ENCODE results near the gene DNAH2. TPM values are rescaled to one million over a fixed set of nuclear protein-coding genes. Genes with fewer than 3 reads are reported as not detected.

The DNAH2 gene
- total and polyA plus RNA-seq, 12 donors: under 0.01 to 0.30 (median 0.03) TPM; not detected in 3

DNA sequence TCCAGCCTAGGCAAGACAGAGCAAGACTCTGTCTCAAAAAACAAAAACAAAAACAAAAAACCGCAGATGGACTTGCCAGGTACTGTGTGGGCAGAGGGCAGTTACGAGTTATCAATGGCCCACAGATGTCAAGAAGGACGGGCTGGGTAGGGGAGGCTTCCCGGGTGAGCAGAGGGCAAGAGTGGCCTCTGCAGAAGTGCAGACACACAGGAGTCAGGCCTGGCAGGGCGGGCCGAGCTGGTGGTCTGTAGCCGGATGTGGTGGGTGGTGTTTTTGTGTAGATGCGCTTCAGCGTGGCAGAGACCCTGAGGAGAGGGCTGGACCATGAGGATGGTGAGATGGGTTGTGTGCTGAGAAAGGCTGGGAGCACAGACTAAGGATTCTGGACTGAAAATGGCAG is 71.6 kb downstream of the DNAH2 start:
- intact Hi-C loops (cut with DNase I): no loop called here
- 73 to 92% methylated on average over 9 of the region's 9 CpGs for whole genome bisulfite sequencing, 2 donors
- Histone ChIP-seq H3K4me3 (no peak overlapping the region), H3K27me3 (peaks cover 0 to 4% (median 0%) of the 10 kb centered on the region in 7 donors), H3K36me3 (no peaks in the 10 kb centered on the region), H3K9me3 (no peaks in the 10 kb centered on the region), H3K4me1 (no peaks in the 10 kb centered on the region), H3K27ac (no peak overlapping the region)
- no peak for TF ChIP-seq CTCF (IDR thresholded peaks at IDR 0.05)
- no peak for DNase-seq
- no peak for ATAC-seq

DNA sequence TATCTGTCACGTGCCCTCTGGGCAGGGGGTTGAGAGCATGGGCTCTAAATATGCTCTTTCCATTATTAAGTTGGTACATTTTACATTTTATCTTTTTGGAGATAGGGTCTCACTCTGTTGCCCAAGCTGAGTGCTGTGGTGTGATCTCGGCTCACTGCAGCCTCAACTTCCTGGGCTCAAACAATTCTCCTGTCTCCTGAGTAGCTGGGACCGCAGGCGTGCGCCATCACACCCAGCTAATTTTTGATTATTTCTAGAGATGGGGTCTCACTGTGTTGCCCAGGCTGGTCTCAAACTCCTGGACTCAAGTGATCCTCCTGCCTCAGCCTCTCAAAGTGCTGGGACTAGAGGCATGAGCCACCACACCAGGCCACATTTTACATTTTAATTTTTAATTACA is 72.6 kb downstream of the DNAH2 start:
- no peak for TF ChIP-seq CTCF (IDR thresholded peaks at IDR 0.05)
- ATAC-seq: no peak

GRCh38 chr17:7792611-7793010 is 75.1 kb downstream of the DNAH2 start:
- intact Hi-C loops (cut with DNase I): no loop called here
- DNase-seq (no peak), ATAC-seq (no peak)
- WGBS, 2 donors: 90 to 91% methylated on average over 17 of the region's 17 CpGs
- no peaks in the 10 kb centered on the region for H3K4me1 ChIP-seq
- H3K9me3 ChIP-seq: no peaks in the 10 kb centered on the region
- H3K4me3 ChIP-seq: no peak overlapping the region
- H3K27me3 ChIP-seq: peaks cover 0 to 8% (median 0%) of the 10 kb centered on the region in 7 donors
- no peak for TF ChIP-seq CTCF (IDR thresholded peaks at IDR 0.05)
- H3K27ac ChIP-seq: no peak overlapping the region
- H3K36me3 ChIP-seq: no peaks in the 10 kb centered on the region

More for the DNA sequence above, 72.6 kb downstream of the DNAH2 start:
- no peak overlapping the region for H3K27ac ChIP-seq
- H3K36me3 ChIP-seq: no peaks in the 10 kb centered on the region
- intact Hi-C loops (cut with DNase I): no loop called here
- H3K27me3 ChIP-seq: no peaks in the 10 kb centered on the region
- H3K9me3 ChIP-seq: no peaks in the 10 kb centered on the region
- H3K4me3 ChIP-seq: no peak overlapping the region
- no peak for DNase-seq
- H3K4me1 ChIP-seq: no peaks in the 10 kb centered on the region
- WGBS, 2 donors: 94% methylated on average over 5 of the region's 5 CpGs

- intact Hi-C loops (cut with DNase I): no loop called here
- no peak overlapping the region for H3K27ac ChIP-seq
- TF ChIP-seq CTCF (IDR thresholded peaks at IDR 0.05): no peak
- DNase-seq: no peak
- H3K4me1 ChIP-seq: no peaks in the 10 kb centered on the region
- no peak overlapping the region for H3K4me3 ChIP-seq
- peaks cover 0 to 13% (median 0%) of the 10 kb centered on the region in 7 donors for H3K27me3 ChIP-seq
- ATAC-seq: no peak
- no peaks in the 10 kb centered on the region for H3K36me3 ChIP-seq
- 44 to 49% methylated on average over 19 of the region's 19 CpGs for WGBS, 2 donors
- no peaks in the 10 kb centered on the region for H3K9me3 ChIP-seq
Measured at GRCh38 chr17:7794075-7794663, 76.6 kb downstream of the DNAH2 start.

Measured in heart right ventricle (tissue), 16 donors.